Hematopoietic multipotent progenitor cell (in vitro differentiated cells): ENCODE results near the gene PNMA6F. TPM values are rescaled to one million over a fixed set of nuclear protein-coding genes. Genes with fewer than 3 reads are reported as not detected.

ENCODE experiments used
- DNase-seq, 3 donors: peaks; one replicate each; pipeline ENCODE4 v3.0.0-alpha.2; 2011 to 2015; ENCODE audit warnings: low read depth in 2 of 3, low spot score in 2 of 3
- total RNA-seq: library from RNA; depleted of rRNA; stranded (reverse); fragments of >200 nt; gene quantifications from one replicate; pipeline ENCODE4 v1.2.3, GENCODE V29; 2012

Gene PNMA6F
- total RNA-seq, result not detected

DNA sequence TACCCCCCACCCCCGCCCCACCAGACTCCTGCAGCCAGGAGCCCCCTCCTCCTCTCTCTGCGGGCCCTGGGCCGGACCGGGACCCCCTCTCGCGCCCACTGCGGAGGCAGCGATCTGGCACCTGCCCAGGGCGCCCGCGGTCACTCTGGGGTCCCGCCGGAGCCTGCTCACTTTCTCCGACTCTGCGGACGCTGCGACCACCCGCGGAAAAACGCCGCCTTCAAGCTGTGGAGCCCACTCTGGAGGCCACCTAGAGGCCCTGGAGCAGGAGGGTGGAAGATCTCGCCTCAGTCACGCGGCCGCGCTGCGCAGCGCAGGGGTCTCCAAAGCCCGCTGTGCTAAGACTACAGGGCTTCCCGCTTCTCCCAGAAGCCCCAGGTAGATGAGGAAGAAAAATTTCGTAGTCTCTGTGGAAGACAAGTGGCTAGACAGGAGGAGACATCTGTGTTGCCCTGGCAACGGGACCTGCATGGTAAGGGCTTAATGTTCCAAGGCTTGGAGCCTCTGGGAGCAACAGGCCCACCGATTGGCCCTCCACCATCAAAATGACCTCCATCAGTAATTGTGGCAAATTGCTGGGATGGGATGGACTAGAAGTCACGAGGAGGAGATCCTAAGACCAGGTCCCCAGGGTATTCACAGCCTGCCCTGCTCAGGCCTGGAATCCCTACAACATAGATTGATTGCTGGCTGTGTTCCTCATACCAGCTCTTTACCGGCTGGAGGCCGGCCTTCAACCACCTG, at the start of gene PNMA6F:
Gene PNMA6F (minus strand): TSS at position 387 of the 744 bp plus-strand sequence. CDS start 1,093 bp downstream, outside the sequence.
- no peak for DNase-seq

DNA sequence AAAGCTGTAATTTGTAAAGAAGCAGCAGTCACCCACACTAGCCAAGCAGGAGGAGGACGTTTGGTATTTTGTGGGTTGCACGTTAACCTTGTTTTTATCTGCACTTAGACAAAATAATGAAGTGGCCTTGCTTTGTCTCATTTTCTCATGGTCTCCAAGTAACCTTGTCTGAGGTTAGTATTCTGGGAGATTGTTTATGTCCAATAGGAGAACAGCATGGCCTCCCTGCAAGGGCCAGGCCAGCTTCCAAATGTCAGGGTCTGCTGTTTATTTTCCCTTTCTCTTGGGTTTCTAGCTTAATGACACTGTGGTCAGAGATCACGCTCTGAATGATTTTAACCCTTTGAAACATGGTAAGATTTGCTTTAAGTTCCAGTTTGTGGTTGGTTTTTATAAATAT, 49.7 kb upstream of the PNMA6F start:
- DNase-seq, result no peak

DNA sequence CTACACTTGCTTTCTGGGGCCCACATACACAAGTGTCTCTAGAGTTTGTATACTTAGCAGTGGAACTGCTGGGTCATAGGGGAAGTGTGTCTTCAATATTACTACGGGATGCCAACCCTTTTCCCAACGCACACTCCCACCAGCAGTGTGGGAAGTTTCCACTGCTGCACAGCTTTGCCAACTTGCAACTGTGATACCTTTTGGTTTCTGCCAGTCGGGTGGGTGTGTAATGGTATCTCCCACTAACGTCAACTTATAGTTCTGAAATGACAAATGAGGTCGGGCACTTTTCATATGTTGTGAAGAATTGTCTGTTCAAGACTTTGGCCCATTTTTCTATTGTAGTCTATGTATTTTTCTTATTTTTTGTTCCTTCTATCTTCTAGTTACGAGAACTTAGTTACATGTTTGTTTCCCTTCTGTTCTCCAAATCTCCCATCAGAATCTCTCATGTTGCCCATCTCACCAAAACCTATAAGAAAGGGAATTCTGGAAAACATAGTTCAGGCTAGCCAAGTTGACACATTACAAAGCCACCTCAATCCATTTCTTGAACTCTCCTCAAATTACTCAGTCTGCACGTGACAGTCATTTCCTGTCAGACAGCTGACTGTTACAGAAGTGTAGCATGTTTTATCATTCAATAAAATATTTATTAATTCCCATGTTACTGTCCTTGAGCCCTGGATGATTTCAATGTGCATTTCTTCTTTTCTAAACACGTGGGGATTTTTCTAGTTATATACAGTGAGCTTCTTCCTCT, 48.9 kb upstream of the PNMA6F start:
- no peak for DNase-seq

DNA sequence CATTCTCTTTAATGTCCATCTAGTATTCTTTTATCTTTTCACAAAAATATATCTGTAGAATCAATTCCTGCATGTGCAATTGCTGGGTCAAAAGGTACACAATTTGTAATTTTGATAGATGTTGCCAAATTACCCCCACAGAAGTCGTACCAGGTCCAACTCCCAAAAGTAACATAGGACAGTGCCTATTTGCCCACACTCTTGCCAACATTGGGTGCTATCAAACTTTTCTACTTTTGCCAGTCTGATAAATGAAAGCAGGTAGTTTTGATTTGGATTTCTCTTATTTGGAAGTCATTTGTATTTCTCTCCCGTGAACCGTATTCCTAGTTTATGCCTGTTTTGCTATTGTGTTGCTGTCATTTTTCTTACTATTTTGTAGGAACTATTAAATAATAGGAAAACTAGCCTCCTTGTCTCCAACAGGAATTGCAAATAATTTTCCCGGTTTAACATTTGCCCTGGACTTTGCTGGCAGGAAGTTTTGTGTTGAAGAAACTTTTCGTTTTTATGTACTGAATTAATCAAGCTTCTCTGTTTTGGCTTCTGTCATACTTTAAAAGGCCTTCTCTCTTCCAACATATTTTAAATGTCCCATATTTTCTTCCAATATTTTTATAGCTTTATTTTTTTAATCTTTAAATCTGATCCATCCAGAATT, 45.4 kb upstream of the PNMA6F start:
- DNase-seq, result no peak

DNA sequence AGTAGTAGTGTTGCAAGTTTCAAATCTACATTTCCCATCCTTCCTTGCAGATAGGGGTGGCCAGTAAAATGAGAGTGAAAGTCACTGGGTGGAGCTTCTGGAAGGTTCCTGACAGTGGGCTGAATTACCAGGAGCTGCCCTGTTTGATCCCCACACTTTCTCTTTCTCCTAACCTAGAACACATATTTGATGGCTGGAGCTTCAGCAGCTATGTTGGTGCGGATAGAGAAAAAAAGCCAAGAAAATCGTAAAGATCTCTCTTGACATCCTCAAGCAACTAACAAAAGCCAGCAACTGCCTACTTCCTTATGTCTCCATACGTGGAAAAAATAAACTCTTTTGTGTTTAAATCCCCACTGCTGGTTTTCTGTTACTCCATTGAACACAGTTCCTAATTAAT, 44.6 kb upstream of the PNMA6F start:
- DNase-seq, result no peak

DNA sequence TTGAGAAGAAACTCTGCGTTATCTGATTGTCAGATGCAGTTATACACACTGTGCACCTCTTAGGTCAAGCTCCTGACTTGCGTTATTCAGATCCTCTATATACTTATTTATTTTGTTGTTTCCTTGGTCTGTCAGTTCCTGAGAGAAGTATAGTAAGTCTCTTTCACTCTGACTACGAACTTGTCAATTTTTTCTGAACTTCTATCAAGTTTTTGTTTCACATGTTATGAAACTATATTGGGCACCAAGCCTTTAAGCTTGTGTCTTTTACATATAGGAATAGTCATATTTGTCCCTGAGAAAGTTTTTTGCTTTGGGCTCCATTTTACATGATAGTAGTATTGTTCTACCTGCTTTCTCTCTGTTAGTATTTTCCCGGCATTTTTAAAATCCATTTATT, 44.1 kb upstream of the PNMA6F start:
- DNase-seq, result no peak

DNA sequence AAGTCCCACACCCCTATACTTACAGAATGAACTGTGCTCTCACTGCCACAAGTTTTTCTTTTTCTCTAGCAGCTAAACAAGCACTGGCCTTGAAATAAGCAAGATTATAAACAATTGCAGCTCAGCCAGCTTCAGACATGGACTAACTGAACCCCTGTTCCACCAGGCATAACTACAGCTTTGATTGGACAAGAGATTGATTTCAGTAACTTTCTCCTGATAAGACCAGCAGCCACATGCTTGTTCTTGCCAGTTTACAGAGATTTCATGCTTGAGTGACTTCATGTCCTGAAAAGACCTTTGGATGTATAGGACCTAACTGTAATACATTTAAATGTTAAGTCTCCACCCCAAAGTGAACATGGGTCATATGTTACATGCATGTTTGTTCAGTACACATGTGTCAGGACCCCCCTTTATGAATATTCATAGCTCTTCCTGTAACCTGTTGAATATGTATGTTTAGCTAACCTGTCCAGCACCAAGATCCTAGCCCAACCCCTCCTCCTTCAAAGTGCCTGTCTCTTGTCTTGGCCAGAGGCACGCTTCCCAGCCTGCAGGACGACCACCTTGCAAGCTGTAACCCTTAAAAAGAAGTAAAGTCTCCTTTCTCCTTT, 40.3 kb upstream of the PNMA6F start:
- DNase-seq, result no peak

DNA sequence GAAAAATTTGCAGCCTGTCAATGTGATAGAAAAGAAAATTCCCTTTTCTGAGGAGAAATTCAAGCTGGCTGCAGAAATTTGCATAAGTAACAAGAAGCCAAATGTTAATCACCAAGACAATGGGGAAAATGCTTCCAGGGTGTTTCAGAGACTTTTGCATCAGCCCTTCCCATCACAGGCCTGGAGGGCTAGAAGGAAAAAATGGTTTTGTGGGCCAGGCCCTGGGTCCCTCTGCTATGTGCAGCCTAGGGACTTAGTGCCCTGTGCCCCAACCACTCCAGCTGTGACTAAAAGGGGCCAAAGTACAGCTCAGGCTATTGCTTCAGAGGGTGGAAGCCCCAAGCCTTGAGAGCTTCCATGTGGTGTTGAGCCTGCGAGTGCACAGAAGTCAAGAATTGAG, 36.3 kb upstream of the PNMA6F start:
- no peak for DNase-seq

DNA sequence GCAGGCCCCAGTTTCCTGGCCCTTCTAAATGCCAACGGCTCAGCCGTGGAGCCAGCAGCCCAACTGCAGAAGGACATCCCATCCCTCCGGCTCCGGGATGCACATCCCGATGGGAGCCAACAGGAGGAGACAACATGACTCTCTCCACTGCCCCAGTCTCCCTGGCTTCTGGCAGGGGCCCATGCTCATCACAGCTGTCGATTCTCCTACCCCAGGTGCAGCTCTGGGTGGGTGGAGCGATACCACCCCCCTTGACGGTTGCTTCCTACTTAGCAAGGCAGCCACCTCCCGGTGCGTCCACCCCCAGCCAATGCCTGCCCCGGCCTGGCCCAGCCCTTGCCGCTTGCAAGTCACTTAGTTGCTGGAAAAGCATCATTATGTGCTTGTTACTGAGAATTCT, 31.8 kb upstream of the PNMA6F start:
- no peak for DNase-seq

DNA sequence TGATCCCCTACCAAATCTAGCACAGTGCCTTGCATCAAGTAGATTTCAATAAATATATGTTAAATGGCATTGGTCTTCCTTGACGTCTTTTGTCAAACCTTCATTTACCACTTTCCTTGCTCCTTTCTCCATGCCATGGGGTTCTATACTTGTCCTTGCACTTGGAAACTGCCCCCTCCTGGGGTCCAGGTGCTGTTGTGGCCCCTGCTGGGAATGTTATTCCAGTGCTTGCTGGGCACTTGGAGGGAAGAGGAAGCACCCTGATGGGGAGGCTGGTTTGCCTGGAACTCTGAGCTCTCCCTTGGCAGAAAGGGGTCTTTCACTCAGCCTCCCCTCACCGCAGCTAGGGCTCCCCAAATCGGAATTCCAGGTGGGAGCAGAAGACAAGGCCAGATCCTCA, 31.3 kb upstream of the PNMA6F start:
- DNase-seq, result no peak

DNA sequence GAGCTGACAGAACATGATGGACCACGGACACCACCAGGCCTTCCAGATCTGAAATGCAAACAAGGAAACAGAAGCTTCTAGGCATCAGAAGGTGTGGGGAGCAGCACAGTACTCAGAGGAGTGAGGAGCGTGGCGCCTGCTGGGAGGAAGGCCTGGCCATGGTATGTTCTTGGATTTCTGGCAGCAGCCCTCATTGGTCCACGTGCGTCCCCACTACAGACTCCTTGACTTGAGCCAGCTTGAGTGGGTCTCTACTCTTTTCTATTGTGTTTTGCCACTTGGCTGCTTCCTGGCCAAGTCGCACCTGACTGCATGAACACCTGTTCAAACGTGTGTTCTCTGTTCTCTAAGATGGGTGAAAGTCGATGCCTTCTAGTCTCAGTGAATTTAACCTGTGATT, 30.4 kb upstream of the PNMA6F start:
- DNase-seq, result no peak

DNA sequence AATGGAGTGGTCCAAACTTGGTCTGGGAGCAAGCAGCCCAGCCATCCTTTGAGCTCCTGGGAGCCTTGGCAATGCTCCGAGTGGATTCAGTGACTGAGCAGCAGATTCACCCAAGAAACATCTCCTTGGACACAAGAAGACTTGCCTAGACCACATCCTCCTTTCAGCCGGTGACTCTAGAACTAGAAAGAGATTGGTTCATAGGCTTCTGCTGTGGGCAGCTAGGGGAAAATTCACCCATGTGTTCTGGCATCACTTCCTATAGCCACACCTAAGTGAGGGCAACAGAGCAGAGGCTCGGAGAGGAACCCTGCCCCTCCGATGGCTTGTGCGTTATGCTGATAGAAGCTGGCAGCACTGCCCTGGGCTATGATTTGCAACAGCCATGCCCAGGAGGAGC, 28.4 kb upstream of the PNMA6F start:
- DNase-seq, result no peak

DNA sequence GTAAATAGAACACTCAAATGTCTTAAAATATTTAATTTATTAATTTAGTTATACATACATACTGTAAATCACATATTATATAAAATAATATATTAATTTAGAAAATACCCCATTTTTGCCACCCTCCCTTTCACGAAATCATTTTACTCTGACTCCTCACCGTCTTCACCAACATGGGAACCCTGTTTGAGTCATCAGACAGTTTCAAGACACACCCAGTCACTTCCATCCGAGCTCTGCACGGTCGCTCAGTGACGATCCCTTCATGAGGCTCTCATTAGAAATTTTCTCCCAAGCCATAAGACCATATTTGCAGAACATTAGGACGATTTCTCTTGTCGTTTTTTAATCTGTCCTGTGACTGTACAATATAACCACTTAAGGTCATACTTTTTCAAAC, 26.9 kb upstream of the PNMA6F start:
- no peak for DNase-seq

DNA sequence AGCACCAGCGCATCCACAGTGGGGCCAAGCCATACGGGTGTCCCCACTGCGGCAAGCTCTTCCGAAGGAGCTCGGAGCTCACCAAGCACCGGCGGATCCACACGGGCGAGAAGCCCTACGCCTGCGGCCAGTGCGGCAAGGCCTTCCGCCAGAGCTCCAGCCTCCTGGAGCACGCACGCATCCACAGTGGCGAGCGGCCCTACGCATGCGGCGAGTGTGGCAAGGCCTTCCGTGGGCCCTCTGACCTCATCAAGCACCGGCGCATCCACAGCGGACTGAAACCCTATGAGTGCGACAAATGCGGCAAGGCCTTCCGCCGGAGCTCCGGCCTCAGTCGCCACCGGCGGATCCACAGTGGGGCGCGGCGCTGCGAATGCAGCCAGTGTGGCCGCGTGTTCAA, 26.0 kb upstream of the PNMA6F start:
- no peak for DNase-seq

DNA sequence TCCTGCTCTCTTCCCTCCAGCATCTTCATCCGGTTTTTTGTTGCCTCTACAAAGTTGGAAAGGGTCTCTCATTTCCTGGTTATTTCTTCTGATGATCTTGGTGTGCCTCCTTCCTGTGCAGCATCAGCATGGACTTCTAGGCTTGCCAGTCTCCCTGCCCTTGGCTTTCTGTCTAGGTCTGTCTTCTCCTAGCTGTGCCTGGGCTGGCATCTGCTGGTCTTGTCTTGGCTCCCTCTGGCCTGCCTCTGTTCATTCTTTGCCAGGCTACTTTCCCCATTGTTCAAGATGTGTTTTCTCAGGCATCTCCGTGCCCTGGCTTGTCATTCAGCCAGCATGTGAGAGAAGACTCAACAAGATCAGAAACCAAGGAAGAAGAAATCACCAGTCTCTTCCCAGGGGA, 22.1 kb upstream of the PNMA6F start:
- DNase-seq, result no peak

DNA sequence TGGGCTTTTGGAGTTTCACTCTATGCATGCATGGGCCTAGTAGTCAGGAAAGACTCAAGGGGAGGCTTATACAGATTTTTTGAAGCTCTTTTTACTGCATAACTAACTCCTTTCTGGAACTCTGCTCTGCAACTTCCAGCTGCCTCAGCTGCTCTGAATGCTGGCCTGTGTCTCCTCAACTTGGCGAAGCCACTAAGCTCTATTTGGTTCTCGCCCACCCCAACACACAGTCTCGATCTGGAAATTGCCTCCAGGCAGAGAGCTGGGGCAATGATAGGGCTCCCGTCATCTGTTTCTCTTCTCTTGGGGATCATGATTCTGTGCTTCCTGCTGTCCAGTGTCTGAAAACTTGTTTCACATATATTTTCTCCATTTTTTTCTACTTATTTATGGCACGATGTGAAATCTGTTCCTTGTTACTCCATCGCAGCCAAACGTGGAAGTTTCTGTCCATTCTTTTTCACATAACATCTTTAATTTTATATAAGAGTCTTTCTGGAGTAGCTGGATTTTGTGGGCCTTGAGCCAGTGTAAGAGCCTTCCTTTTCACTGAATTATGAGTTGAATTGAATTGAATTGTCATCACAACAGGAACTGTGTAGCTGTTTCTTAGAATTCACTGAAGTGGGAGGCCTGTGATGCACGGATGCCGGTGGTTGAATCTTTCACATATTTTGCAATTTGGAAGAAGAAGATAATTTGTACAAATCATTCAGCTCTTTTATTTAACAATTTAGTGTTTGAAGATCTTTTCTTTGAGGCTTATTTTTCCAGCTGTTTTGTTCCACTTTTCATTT, 21.4 kb upstream of the PNMA6F start:
- DNase-seq, result no peak

DNA sequence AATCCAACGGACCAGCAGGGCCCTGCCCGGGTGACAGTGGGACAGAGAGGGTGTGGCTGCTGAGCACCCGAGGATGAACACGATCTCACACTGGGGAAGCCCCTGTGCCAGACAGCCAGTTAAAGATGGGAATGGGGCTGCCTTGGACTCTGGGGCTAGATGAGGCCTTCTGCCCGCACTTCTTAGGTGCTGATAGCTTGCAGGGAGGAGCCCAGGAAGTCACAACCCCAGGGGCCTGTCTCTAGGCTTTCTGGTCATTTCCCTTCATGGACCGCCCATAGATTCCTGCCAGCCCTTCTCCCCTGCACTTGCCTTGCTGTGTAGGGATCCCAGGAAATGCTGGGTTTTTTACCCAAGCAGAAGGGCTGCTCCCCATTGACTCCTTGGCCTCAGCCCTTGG, 18.5 kb upstream of the PNMA6F start:
- DNase-seq, result no peak

DNA sequence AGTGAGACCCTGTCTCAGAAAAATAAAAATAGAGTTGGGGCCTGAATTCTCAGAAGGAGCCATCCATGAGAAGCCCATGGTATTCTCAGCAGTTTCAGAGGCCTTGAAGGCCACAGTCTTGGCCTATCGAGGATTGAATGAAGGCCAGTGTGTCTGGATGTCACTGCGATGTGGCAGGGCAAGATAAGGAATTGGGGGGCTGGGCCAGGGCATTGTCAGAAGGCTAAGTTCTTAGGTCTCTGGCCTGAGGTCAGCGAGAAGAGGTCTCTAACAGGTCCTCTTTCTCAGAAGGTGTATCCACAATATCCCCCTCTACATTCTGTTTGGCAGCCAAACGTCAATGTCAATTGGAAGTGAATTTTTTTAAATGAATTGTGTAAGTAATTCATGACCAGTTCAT, 18.1 kb upstream of the PNMA6F start:
- no peak for DNase-seq

DNA sequence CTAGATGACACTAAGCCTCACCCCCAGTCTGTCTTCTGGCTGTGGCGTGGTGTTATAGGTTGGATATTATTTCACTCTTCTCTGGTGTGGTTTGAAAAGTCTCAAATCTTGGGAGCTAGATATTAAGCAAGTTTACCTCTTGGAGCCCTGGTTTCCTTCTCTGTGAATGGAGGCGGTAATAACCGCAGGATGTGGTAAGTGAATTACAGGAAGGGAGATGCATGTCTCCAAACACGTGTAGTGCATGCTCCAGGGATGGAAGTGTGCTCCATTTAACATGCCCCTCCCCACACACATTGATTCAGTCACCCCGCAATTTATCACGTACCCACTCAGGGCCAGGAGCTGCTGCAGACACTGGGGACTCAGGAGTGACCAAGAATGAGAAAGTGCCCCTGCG, 17.3 kb upstream of the PNMA6F start:
- DNase-seq, result no peak

DNA sequence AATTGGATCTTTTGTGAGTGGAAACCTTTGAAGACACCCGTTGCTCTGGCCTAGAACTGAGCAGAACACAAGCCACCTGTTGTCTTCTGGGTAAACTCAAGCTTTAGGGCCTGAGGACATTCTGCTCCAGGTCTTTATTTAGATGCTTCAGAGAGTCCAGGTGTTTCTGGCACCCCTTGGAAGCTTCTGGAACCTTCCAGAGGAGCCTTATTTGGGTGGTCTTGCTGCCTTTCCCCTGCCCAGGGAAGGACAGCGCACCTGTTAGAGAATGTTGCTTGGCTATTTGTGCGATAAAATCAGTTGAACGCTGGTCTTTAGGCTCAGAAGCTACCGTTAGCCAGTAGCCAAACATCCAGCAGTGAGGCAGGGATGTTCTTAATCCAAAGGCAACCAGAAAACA, 15.4 kb upstream of the PNMA6F start:
- DNase-seq, result no peak
